NCI-H146 treated with DMSO at 0.1 percent for 48 hours (cell line): Measurements from ENCODE around the gene PTTG2.

Experiments used
- DNase-seq: peaks from one replicate; lab custom pipeline; 2025; ENCODE audit not compliant: unreplicated experiment; lab: John Stamatoyannopoulos, UW

Gene PTTG2

DNA sequence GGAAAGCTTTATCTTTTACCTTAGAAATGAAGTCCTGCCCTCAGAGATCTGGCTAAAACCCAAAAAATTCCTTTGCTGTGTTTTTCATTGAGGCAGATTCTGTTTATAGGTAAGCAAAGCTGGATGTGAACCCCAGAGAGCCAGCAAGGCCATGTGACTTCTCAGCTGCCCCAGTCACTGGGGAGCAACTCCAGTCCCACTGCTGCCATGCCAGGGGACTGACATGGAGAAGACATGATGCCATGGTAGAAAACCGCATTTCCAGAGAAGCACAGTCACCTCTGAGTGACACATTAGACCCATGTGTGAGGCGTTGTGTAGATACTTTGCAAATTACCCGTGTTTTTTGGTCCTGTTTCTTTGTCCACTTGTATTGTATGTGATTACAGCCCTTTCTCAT lies 45.4 kb downstream of the PTTG2 start:
- DNase-seq = no peak

GRCh38 chr4:38007645-38008044 lies 47.4 kb downstream of the PTTG2 start:
- DNase-seq = no peak

- DNase-seq = no peak
These were observed 48.4 kb downstream of the PTTG2 start for GRCh38 chr4:38008571-38009021.

DNA sequence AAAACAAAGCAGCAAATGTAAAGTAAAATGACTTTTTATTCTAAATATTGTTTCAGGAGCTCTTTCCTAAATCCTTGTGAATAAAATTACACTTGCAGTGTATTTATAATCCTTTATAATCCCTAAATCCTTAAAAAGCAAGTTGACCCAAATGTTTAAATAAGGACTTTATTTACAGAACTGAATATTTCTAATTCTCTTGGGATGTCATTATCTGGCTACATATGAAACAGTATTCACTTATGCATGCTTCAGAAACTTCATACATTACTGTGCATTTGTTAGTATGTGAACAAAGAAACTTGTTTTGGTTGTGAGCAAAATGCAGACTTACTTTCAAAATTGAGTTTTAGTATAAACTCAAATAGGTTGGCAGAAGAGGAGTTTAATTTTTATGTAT lies 49.2 kb downstream of the PTTG2 start:
- DNase-seq = no peak

DNA sequence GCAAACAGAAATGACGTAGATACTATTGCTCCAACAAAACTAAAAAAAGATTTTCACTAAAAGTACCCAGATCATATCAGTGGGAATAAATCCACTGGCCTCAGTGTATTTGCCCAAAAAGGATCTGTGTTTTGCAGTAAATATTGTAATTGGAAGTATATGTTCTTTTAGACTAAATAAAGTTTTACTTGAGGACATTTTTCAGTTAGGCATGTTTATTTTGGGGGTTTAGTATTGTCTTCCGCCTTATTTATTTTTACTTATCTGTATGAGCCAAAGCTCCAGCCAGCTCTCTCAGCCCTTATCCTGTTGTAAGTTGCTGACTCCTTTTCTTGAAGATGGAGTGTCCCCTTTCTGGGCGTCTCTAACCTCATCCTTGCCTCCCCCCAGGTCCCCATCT lies 49.8 kb downstream of the PTTG2 start:
- DNase-seq = no peak
